ENCODE measurements around the gene ELMOD1.

Gene ELMOD1

GRCh38 chr11:107612445-107612844 is 21.5 kb downstream of the ELMOD1 start:
- no peak overlapping the region for H3K4me3 ChIP-seq (ENCODE audit: low read depth, low read length)
- TF ChIP-seq CTCF (IDR thresholded peaks at IDR 0.05; ENCODE audit: insufficient read depth, low read depth, low read length, missing control alignments), result no peak
- DNase-seq (ENCODE audit: low read depth), result no peak

- no peak for DNase-seq (ENCODE audit: low read depth)
- H3K4me3 ChIP-seq (ENCODE audit: low read depth, low read length), result no peak overlapping the region
- no peak for TF ChIP-seq CTCF (IDR thresholded peaks at IDR 0.05; ENCODE audit: insufficient read depth, low read depth, low read length, missing control alignments)
Observed at GRCh38 chr11:107619926-107620325, 29.0 kb downstream of the ELMOD1 start.

GRCh38 chr11:107621081-107621480 is 30.1 kb downstream of the ELMOD1 start:
- no peak overlapping the region for H3K4me3 ChIP-seq (ENCODE audit: low read depth, low read length)
- no peak for DNase-seq (ENCODE audit: low read depth)
- TF ChIP-seq CTCF (IDR thresholded peaks at IDR 0.05; ENCODE audit: insufficient read depth, low read depth, low read length, missing control alignments), result no peak

DNA sequence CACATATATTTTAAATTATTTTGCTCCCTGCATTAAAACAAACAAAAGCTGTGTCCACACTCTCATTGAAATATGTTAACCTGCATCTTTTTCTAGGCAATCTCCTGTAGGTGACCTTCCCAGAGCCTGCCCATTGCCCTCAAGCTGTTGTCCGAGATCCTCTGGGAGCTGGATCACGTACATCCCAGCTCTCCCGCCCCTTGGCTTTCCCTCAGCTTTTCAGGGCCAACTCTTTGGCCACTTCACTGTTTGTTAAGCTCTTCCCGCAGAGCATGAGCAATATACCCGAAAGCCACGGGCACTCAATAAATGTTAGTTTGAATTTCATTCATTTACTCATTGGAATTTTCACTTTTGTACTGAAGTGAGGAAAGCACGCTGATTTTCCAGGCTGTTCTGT is 32.2 kb downstream of the ELMOD1 start:
- H3K4me3 ChIP-seq (ENCODE audit: low read depth, low read length), result no peak overlapping the region
- DNase-seq (ENCODE audit: low read depth), result no peak
- TF ChIP-seq CTCF (IDR thresholded peaks at IDR 0.05; ENCODE audit: insufficient read depth, low read depth, low read length, missing control alignments), result no peak

DNA sequence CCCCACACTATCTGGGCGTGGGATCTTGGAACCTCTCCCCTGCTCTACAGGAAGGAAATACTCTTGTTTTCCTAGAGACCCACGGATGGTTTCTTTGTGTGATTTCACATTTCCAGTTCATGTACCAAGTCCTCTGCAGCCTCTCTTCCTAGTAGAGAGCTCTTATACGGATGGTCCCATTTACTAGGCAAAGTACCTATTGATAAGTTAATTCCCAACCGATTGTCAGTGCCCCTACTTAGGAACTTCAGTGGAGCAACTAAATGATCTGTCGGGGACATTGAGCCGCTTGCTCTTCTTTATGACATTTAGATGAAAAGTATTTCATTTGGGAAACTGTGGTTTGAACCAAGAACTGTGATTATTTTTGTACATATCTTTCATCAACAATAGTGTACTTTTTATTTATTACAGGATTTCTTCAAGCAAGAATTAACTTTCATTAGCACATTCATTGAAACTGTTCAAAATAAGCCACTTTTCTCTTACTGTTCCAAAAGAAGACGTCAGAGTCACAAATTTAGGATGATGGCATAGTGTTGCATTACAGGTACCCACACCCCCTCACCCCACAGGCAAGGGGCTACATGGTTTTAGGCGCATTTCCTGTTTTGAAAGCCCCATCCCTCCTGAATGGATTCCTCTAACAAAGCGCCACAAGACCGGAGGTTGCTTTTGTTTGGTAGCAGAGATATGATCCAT is 34.2 kb downstream of the ELMOD1 start:
- no peak for TF ChIP-seq CTCF (IDR thresholded peaks at IDR 0.05; ENCODE audit: insufficient read depth, low read depth, low read length, missing control alignments)
- no peak for DNase-seq (ENCODE audit: low read depth)
- H3K4me3 ChIP-seq (ENCODE audit: low read depth, low read length), result no peak overlapping the region

GRCh38 chr11:107625685-107625989 is 34.7 kb downstream of the ELMOD1 start:
- no peak overlapping the region for H3K4me3 ChIP-seq (ENCODE audit: low read depth, low read length)
- DNase-seq (ENCODE audit: low read depth), result no peak
- no peak for TF ChIP-seq CTCF (IDR thresholded peaks at IDR 0.05; ENCODE audit: insufficient read depth, low read depth, low read length, missing control alignments)

DNA sequence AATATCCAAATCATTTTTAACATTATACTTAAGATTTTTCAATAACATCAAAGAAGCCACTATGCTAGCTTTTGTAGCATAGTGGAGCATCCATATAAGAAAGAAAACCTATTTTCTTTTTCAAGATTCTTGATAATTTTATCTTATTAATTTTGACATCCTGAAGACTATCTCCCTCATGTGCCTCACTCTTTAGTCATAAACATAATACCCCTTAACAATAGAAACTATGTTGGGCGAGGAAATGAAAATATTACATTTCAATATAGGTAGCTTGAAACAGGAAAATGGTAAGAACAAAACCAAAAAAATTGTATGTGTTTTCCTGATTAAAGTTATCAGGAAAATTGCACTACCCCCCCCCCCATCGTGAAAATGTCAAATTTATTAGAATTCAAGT is 40.1 kb downstream of the ELMOD1 start:
- TF ChIP-seq CTCF (IDR thresholded peaks at IDR 0.05; ENCODE audit: insufficient read depth, low read depth, low read length, missing control alignments), result no peak
- no peak overlapping the region for H3K4me3 ChIP-seq (ENCODE audit: low read depth, low read length)
- no peak for DNase-seq (ENCODE audit: low read depth)

Measured in GM12865 (cell line).